HG03558 (cell line): Measurements from ENCODE around the gene MISP.
"Not testable (repeated sequence)": the region's sequence is repeated elsewhere in the genome, so short reads cannot be mapped to it uniquely, and the experiment has no call there.

Experiments
- ATAC-seq: cut with Tn5 transposase; IDR thresholded peaks from one replicate; pipeline ENCODE4 v1.9.1; 2021; ENCODE audit warnings: moderate number of reproducible peaks; ENCODE audit not compliant: unreplicated experiment; ENCODE audit errors: extremely low read depth

The MISP gene

DNA sequence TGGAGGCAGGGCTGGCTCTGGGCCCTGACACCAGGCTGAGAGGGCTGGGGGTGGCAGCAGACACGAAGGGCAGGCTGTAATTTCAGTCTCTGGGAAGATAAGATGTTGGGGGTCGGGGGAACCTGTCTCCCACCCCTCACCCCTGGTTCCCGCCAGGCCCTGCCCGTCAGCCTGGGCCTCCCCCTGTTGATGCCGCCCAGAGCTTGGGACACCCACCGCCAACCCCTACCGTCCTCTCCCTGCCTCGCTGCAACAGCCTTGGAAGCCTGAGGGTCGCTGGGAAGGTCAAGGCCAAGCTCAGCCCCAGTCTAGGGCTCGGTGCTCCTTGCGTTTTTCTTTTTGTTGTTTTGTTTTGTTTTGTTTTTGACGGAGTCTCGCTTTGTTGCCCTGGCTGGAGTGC, 27.7 kb upstream of the MISP start:
- ATAC-seq = no peak

DNA sequence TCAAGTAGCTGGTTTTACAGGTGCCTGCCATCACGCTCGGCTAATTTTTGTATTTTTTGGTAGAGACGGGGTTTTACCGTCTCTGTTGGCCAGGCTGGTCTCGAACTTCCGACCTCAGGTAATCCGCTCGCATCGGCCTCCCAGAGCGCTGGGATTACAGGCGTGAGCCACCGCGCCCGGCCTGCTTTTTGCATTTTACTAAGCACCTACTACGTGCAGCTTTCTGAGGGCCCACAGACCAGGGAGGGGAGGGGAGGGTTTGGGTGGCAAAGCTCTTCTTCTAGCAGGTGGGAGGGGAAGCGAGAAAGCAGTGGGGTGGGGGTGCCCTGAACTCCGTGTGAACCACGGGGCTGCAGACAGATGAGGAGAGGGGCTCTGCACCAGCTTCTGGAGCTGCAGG, 27.2 kb upstream of the MISP start:
- ATAC-seq = no peak

- ATAC-seq = no peak
These were observed 25.3 kb upstream of the MISP start for GRCh38 chr19:725461-726089.

- no peak for ATAC-seq
These were observed 23.6 kb upstream of the MISP start for GRCh38 chr19:726993-727956.

GRCh38 chr19:728011-728410, 22.9 kb upstream of the MISP start:
- no peak for ATAC-seq

GRCh38 chr19:729564-729963, 21.3 kb upstream of the MISP start:
- ATAC-seq = not testable (repeated sequence)

DNA sequence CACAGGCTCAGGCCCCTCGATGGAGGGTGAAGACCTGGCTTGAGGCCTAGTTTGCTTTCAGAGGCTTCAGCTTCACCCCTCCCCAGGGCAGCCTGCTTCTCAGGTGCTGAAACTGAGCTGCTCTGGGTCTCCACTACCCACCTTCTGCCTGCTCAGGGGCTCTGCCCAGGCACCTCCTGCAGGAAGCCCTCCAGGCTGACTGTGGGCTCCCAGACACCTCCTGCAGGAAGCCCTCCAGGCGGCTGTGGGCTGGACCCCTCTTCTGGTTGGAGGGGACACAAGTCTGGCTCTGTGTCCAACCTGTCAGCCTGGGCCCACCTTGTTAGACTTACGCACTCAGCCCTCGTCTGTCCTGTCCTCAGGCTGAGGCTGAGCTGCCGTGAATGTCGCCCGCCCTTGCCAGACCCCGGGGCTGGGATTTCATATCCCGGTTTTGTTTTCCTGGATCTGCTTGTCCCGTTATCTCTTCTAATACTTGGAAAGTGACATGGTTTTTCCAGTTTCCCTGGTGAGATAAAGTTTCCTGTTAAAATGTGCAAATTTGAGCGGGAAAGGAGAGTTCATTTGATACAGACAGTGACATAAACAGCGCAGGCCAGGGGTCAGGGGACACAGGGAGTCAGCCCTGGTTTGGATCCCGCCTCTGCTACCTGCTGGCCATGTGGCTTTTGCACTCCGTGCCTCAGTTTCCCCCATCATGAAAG, 20.8 kb upstream of the MISP start:
- no peak for ATAC-seq

GRCh38 chr19:731000-731399, 19.9 kb upstream of the MISP start:
- no peak for ATAC-seq

DNA sequence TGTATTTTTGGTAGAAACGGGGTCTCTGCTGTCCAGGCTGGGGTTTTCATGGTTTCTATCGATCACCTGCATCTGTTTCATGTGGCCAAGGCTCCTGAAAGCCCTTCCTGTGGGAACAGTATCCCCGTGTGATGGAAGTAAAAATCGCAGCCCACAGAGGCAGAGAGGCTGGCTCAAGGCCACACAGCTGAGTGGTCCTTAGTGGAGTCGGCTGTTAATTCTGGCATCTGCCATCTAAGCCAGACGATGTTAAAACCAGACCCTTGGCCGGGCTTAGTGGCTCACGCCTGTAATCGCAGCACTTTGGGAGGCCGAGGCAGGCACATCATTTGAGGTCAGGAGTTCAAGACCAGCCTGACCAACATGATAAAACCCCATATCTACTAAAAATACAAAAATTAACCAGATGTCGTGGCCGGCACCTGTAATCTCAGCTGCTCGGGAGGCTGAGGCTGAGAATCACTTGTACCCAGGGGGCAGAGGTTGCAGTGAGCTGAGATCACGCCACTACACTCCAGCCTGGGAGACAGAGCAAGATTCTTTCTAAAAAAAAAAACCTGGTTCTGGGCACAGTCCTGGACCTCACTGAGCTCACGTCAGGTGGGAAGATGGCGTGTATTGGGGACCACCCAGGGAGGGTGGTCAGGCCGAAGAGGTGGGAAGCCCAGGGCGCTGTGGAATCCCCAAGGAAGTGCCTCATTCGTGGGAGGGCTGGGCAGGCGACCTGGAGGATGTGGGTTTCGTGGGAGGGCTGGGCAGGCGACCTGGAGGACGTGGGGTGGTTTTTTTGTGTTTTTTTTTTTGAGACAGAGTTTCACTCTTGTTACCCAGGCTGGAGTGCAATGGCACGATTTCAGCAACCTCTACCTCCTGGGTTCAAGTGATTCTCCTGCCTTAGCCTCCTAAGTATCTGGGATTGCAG, 18.5 kb upstream of the MISP start:
- ATAC-seq = no peak

- no peak for ATAC-seq
These were observed 16.2 kb upstream of the MISP start for GRCh38 chr19:734716-735115.

DNA sequence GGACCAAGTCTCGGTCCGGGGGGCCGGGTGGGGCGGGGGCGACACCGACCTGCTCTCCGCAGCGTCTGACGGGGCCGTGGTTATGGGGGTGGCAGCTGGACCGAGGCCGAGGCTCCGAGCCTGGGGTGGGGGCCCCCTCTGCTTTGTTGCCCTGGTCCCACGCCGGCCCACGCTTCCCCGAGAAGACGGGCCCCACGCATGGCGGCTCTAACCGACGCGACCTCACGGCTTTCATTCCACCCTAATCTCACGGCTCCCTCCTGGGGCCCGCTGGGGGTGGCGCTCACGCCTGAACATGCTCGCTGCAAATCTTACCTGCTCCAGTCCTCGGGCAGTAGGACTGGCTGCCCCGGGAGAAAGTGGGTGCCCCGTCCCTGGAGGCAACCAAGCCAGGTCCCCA, 14.8 kb upstream of the MISP start:
- ATAC-seq = no peak

GRCh38 chr19:737591-738093, 13.3 kb upstream of the MISP start:
- no peak for ATAC-seq

DNA sequence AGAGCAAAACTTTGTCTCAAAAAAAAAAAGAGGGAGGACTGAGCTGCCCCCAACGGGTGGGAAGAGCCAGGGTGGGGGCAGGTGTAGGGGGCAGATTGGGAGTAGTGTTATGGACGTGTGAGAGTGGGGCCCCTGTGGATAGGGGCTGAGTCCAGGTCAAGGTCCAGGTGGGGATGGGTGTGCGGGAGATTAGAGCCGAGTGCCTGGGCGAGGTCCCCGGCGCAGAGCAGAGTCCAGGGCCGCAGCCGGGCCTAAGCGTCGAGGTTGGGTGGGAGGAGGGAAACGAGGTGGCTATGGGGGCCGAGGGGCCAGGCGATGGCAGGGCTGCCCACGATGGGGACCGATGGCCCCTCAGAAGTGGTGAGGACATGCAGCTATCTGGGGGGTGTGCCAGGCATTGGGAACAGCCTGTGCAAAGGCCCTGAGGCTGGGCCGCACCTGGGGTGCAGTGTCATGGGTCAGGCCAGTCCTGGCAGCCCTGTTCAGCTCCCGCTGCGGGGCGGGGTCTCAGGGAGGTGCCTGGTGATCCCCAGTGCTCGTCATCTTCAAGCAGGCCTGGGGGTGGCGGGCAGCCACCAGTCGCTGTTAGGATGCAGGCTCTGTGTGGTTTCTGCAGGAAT, 12.3 kb upstream of the MISP start:
- ATAC-seq = no peak

- ATAC-seq = no peak
These were observed 10.8 kb upstream of the MISP start for GRCh38 chr19:739998-740715.

DNA sequence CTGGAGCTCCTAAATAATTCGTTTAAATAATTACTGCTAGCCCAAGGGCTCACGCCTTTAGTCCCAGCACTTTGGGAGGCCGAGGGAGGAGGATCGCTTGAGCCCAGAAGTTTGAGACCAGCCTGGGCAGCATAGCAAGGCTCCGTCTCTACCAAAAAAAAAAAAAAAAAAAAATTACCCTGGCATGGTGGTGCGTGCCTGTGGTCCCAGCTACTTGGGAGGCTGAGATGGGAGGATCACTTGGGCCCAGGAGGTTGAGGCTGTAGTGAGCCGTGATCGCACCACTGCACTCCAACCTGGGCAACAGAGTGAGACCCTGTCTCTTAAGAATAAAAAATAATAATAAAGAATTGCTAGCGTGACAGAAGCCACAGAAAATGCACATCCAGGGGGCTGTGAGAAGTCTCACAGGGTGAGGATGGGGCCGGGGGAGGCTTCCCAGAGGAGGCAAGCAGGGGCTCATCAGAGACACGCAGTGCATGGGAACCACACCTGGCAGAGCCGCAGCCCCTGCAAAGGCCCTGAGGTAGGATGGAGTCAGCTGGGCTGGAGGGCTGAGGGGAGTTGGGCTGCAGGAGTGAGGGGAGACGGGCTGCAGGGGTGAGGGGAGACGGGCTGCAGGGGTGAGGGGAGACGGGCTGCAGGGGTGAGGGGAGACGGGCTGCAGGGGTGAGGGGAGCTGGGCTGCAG, 10.0 kb upstream of the MISP start:
- ATAC-seq = not testable (repeated sequence)

DNA sequence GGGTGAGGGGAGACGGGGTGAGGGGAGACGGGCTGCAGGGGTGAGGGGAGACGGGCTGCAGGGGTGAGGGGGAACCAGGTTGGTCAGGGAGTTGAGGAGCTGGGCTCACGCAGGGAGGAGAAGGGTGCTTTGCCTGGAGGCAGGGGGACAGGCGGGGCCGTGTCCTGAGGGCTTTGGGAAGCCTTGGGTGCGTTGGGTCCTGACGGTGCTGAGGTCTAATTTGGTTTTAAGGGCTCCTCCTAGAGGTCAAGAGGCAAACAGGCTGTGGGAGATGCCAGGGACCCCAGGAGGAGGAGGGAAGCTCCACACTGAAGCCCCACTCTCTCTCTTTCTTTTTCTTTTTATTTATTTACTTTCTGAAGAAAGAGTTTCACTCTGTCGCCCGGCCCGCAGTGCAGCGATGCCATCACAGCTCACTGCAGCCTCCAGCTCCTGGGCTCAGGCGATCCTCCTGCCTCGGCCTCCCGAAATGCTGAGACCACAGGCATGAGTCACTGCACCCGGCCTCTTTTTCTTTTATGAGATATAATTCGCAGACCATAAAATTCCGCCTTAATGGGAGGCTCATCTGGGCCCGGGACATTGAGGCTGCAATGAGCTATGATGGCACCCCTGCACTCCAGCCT, 9.3 kb upstream of the MISP start:
- ATAC-seq = no peak

GRCh38 chr19:742540-743075, 8.3 kb upstream of the MISP start:
- no peak for ATAC-seq
